Activated CD8-positive, alpha-beta memory T cell treated with anti-CD3 and anti-CD28 coated beads, Interleukin-2, amount 50 U/mL, for 24 hours (primary cell): ENCODE measurements around the gene TTLL7.
A peak's percentile ranks its signal among the peaks of the same experiment; 100 is the strongest.

Experiments
- DNase-seq: peaks from one replicate; pipeline ENCODE4 v3.0.0-alpha.2; 2020; ENCODE audit errors: extremely low read depth

TTLL7 gene

GRCh38 chr1:83998498-83999315, at the start of gene TTLL7:
Gene TTLL7, minus strand, starts transcription at chr1:83999132. Its CDS starts 46,921 bp downstream, at chr1:83952211.
- peak; percentile 10 for DNase-seq

GRCh38 chr1:84042461-84042860, 43.5 kb upstream of the TTLL7 start:
- no peak for DNase-seq

GRCh38 chr1:84037758-84038611, 39.1 kb upstream of the TTLL7 start:
- no peak for DNase-seq

GRCh38 chr1:84031802-84032327, 32.9 kb upstream of the TTLL7 start:
- no peak for DNase-seq

GRCh38 chr1:84027368-84027767, 28.4 kb upstream of the TTLL7 start:
- no peak for DNase-seq

GRCh38 chr1:84025966-84026365, 27.0 kb upstream of the TTLL7 start:
- DNase-seq, result no peak

GRCh38 chr1:84021822-84022221, 22.9 kb upstream of the TTLL7 start:
- no peak for DNase-seq

- no peak for DNase-seq
These were observed 21.2 kb upstream of the TTLL7 start for GRCh38 chr1:84020151-84020550.

- no peak for DNase-seq
These were observed 20.3 kb upstream of the TTLL7 start for GRCh38 chr1:84019217-84019616.

GRCh38 chr1:84013708-84014107, 14.8 kb upstream of the TTLL7 start:
- DNase-seq, result no peak

GRCh38 chr1:84012018-84012417, 13.1 kb upstream of the TTLL7 start:
- no peak for DNase-seq

GRCh38 chr1:84010136-84010535, 11.2 kb upstream of the TTLL7 start:
- no peak for DNase-seq

- DNase-seq, result no peak
These were observed 9.7 kb upstream of the TTLL7 start for GRCh38 chr1:84008631-84009030.

GRCh38 chr1:84006591-84006990, 7.7 kb upstream of the TTLL7 start:
- DNase-seq, result no peak

GRCh38 chr1:84001501-84001900, 2.6 kb upstream of the TTLL7 start:
- DNase-seq, result no peak

- DNase-seq, result no peak
These were observed 2.1 kb upstream of the TTLL7 start for GRCh38 chr1:84000954-84001495.

- DNase-seq, result no peak
These were observed 1.4 kb upstream of the TTLL7 start for GRCh38 chr1:84000196-84000885.

- peak; percentile 15 for DNase-seq
These were observed 436 bp upstream of the TTLL7 start for GRCh38 chr1:83999316-83999819.

- DNase-seq, result no peak
These were observed 781 bp downstream of the TTLL7 start for GRCh38 chr1:83998205-83998497.

GRCh38 chr1:83997631-83998030, 1.3 kb downstream of the TTLL7 start:
- DNase-seq, result no peak

GRCh38 chr1:83996621-83997020, 2.3 kb downstream of the TTLL7 start:
- DNase-seq, result no peak

GRCh38 chr1:83996191-83996590, 2.7 kb downstream of the TTLL7 start:
- no peak for DNase-seq
